GM12878 (cell line): Measurements from ENCODE around the gene USP25. TPM values are rescaled to one million over a fixed set of nuclear protein-coding genes. Genes with fewer than 3 reads are reported as not detected.

ENCODE experiments used
- ATAC-seq: fragments of 200-7000 bp; cut with Tn5 transposase; 3 replicates; pipeline ENCODE4 v1.9.1; 2020; ENCODE audit warnings: mild to moderate bottlenecking, moderate library complexity
- BruUV-seq: library from RNA; stranded (reverse); fragments of 400-500 nt; replicated peaks from 2 replicates; lab custom pipeline; 2021; lab: Mats Ljungman, UMichigan
- CTCF ChIA-PET: fragments of 300-600 bp; sonication (Branson Sonifier 250); formaldehyde crosslinking; extraction: SDS; loops from one replicate; lab custom pipeline; 2021; ENCODE audit warnings: inconsistent platforms; lab: Yijun Ruan, JAX
- POLR2A ChIA-PET: fragments of 350-600 bp; formaldehyde crosslinking; extraction: SDS; loops from one replicate; lab custom pipeline; 2021; ENCODE audit warnings: inconsistent platforms; lab: Charles Lee
- RAD21 ChIA-PET: fragments of 300-600 bp; sonication (Branson Sonifier 250); formaldehyde crosslinking; loops from one replicate; lab custom pipeline; 2023; ENCODE audit warnings: antibody characterized with exemption; ENCODE audit not compliant: unreplicated experiment; lab: Charles Lee
- SMC1A ChIA-PET: fragments of 300-600 bp; sonication (Branson Sonifier 250); formaldehyde crosslinking; loops from one replicate; lab custom pipeline; 2023; ENCODE audit not compliant: unreplicated experiment, uncharacterized antibody; lab: Charles Lee
- DNase-seq: peaks from one replicate; pipeline ENCODE4 v3.0.0-alpha.2; 2011; ENCODE audit warnings: low read depth, low spot score
- FAIRE-seq: peaks from 3 replicates; lab custom pipeline; 2011; peaks lifted over from hg19 to GRCh38; lab: Jason Lieb, UNC
- H2AFZ ChIP-seq: 2 replicates; pipeline ENCODE4 v1.6.0; 2011; ENCODE audit warnings: low read depth, low read length, control low read depth; ENCODE audit not compliant: control insufficient read depth
- H3K27ac ChIP-seq: 2 replicates; pipeline ENCODE4 v1.5.1; 2011; ENCODE audit warnings: control low read depth; ENCODE audit not compliant: control insufficient read depth, insufficient read depth
- H3K27me3 ChIP-seq, 2 experiments: replicated peaks in 1 of 2; 2 replicates each; pipeline versions ENCODE4 v1.6.0 to v1.6.1; 2011; ENCODE audit warnings: low read length in 1 of 2; ENCODE audit not compliant: control insufficient read depth in 2 of 2, insufficient read depth in 2 of 2
- H3K36me3 ChIP-seq, 2 experiments: 2 replicates each; pipeline ENCODE4 v1.5.1; 2011; ENCODE audit warnings: low read length in 1 of 2; ENCODE audit not compliant: control insufficient read depth in 2 of 2, insufficient read depth in 2 of 2
- H3K4me1 ChIP-seq: 2 replicates; pipeline ENCODE4 v1.6.1; 2011; ENCODE audit warnings: mild to moderate bottlenecking, low read length, moderate library complexity, mixed read lengths; ENCODE audit not compliant: control insufficient read depth, insufficient read depth
- H3K4me2 ChIP-seq: 2 replicates; pipeline ENCODE4 v1.6.0; 2011; ENCODE audit warnings: control low read depth; ENCODE audit not compliant: control insufficient read depth, insufficient read depth
- H3K4me3 ChIP-seq: fragments of 200-600 bp; sonication (generic); 2 replicates; pipeline ENCODE4 v1.5.1; 2016
- H3K79me2 ChIP-seq: 2 replicates; pipeline ENCODE4 v1.6.0; 2011; ENCODE audit warnings: low read length; ENCODE audit not compliant: control insufficient read depth, insufficient read depth
- H3K9ac ChIP-seq: 2 replicates; pipeline ENCODE4 v1.8.0; 2011; ENCODE audit warnings: low read length, control low read depth, mixed read lengths; ENCODE audit not compliant: control insufficient read depth, insufficient read depth
- H3K9me3 ChIP-seq: replicated peaks from 3 replicates; pipeline ENCODE4 v1.5.1; 2011; ENCODE audit warnings: mild to moderate bottlenecking, low read length; ENCODE audit not compliant: control insufficient read depth, insufficient read depth
- H4K20me1 ChIP-seq: 2 replicates; pipeline ENCODE4 v1.6.0; 2011; ENCODE audit not compliant: control insufficient read depth, insufficient read depth
- ASH2L ChIP-seq: fragments of 300-600, 200-600 bp; sonication (generic); IDR thresholded peaks from 2 replicates; pipeline ENCODE4 v1.6.1; 2017; ENCODE audit warnings: low read depth, mild to moderate bottlenecking, borderline replicate concordance
- ATF7 ChIP-seq: fragments of 450-650 bp; IDR thresholded peaks from 2 replicates; pipeline ENCODE4 v1.6.1; 2016; ENCODE audit warnings: low read depth, mild to moderate bottlenecking
- BRCA1 ChIP-seq: IDR thresholded peaks from 2 replicates; pipeline ENCODE4 v1.6.1; 2011; ENCODE audit warnings: low read depth, low read length, improper control_type of control experiment
- CBX5 ChIP-seq: sonication (generic); IDR thresholded peaks from 2 replicates; pipeline ENCODE4 v1.6.1; 2016; ENCODE audit warnings: low read depth, moderate library complexity, mild to moderate bottlenecking, inconsistent platforms
- CREB1 ChIP-seq: IDR thresholded peaks from 2 replicates; pipeline ENCODE4 v1.6.1; 2012; ENCODE audit warnings: low read depth, mild to moderate bottlenecking, inconsistent platforms
- EP300 ChIP-seq, 2 experiments: fragments of 150-350 bp in 1 of 2; IDR thresholded peaks; 2 replicates each; pipeline ENCODE4 v1.6.1; 2011 to 2012; ENCODE audit warnings: low read depth in 2 of 2, low read length in 2 of 2, borderline replicate concordance in 1 of 2, improper control_type of control experiment in 1 of 2, inconsistent platforms in 1 of 2; ENCODE audit not compliant: control insufficient read depth in 1 of 2
- GATAD2B ChIP-seq: fragments of 450-650 bp; conservative IDR thresholded peaks from 2 replicates; pipeline ENCODE4 v1.6.1; 2017; ENCODE audit warnings: low read depth, mild to moderate bottlenecking, moderate library complexity
- MTA2 ChIP-seq: fragments of 450-650 bp; IDR thresholded peaks from 2 replicates; pipeline ENCODE4 v1.6.1; 2016; ENCODE audit warnings: low read depth, mild to moderate bottlenecking, moderate library complexity
- NBN ChIP-seq: fragments of 450-650 bp; IDR thresholded peaks from 2 replicates; pipeline ENCODE4 v1.6.1; 2016
- NFIC ChIP-seq: IDR thresholded peaks from 2 replicates; pipeline ENCODE4 v1.6.1; 2012; ENCODE audit warnings: low read depth, mild to moderate bottlenecking, inconsistent platforms, low read length, moderate library complexity
- NR2F1 ChIP-seq: fragments of 450-650 bp; conservative IDR thresholded peaks from 2 replicates; pipeline ENCODE4 v1.6.1; 2017; ENCODE audit warnings: mild to moderate bottlenecking
- WGBS: methylation state at CpG from one replicate; pipeline ENCODE4 v1.1.6; 2016; ENCODE audit warnings: low lambda C conversion rate; ENCODE audit not compliant: insufficient replicate concordance, insufficient coverage; ENCODE audit errors: missing lambda C conversion rate; 5-methylcytosine and 5-hydroxymethylcytosine counted together
- in situ Hi-C: fragments of 300-500 bp; cut with MboI; formaldehyde crosslinking; loops from 9 replicates; pipeline ENCODE4 v1.14.3; 2018; ENCODE audit warnings: mixed read lengths
- intact Hi-C: fragments of 100-400 bp; cut with micrococcal nuclease; formaldehyde crosslinking; loops from one replicate; pipeline ENCODE4 v1.14.2; 2022; ENCODE audit not compliant: unreplicated experiment
- polyA plus RNA-seq, 11 experiments: library from polyadenylated mRNA; depleted of rRNA in 4 of 11; unstranded in 6 of 11; stranded (reverse) in 5 of 11; fragments of >200 nt; fragmentation: Nextera tagmentation in 4 of 11; fragmentation: Illumina TruSeq in 1 of 11; extraction: Ambion mirVana in 4 of 11; extraction: Trizol in 1 of 11; gene quantifications; 1 replicate in 1 of 11; 2 replicates in 10 of 11; pipeline versions ENCODE4 v1.2.1 to v1.2.3, GENCODE V29; 2011 to 2016; ENCODE audit warnings: inconsistent platforms in 2 of 11, missing spikeins in 2 of 11, low read depth in 1 of 11
- total RNA-seq, 4 experiments: library from RNA; depleted of rRNA in 3 of 4; stranded (reverse); fragments of >200 nt in 3 of 4; fragmentation: Illumina TruSeq in 1 of 4; extraction: Trizol in 1 of 4; gene quantifications; 2 replicates each; pipeline versions ENCODE4 v1.2.1 to v1.2.3, GENCODE V29; 2013 to 2021
- TF ChIP-seq, protein P1 (sequence below): fragments of 450-650 bp; IDR thresholded peaks from 2 replicates; pipeline ENCODE4 v1.6.1; 2016; ENCODE audit warnings: mild to moderate bottlenecking

The USP25 gene
- total and polyA plus RNA-seq, 10 of the 15 experiments (the other 5 are each of a cell fraction or from before 2014, with no cell fraction given): 1.5 to 31.3 (median 23.4) TPM

DNA sequence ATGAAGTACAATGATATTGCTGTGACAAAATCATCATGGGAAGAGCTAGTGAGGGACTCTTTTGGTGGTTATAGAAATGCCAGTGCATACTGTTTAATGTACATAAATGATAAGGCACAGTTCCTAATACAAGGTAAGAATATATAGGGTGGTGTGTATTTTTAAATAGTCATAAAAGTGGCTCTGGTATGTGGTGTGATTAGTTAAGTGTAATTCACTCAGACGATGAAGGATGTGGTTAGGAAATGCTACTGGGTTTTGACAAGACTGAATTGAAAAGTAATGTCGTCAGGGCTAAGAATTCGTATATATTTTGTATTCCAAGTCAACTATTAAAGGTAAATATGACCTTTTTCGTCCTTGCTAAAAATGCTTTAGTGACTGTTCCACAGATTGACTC, 101.7 kb downstream of the USP25 start:
- intact Hi-C loops (no loop called here), in situ Hi-C loops (no loop called here)
- Histone ChIP-seq H3K4me2 (no peak overlapping the region), H3K9ac (no peak overlapping the region), H2AFZ (no peak overlapping the region), H3K79me2 (no peaks in the 10 kb centered on the region), H3K4me1 (no peaks in the 10 kb centered on the region), H3K27ac (no peak overlapping the region), H3K4me3 (no peak overlapping the region), H3K9me3 (no peaks in the 10 kb centered on the region), H4K20me1 (no peaks in the 10 kb centered on the region), H3K36me3 (peaks cover 2 to 7% of the 10 kb centered on the region in 2 experiments; a peak in 2 of 4 replicates), H3K27me3 (no peaks in the 10 kb centered on the region)
- POLR2A ChIA-PET: no interaction called here
- RAD21 ChIA-PET: no interaction called here
- no peak for ATAC-seq
- TF ChIP-seq CBX5 (no peak), EP300 (IDR thresholded peaks at IDR 0.05; ENCODE audit: borderline replicate concordance in 1 of 2, control insufficient read depth in 1 of 2, low read depth in 2 of 2, low read length in 2 of 2) (no peak), GATAD2B (no peak), NR2F1 (no peak), NBN (no peak), ASH2L (no peak), NFIC (no peak), BRCA1 (no peak), ATF7 (no peak), CREB1 (no peak), MTA2 (no peak)
- TF ChIP-seq, protein P1, sequence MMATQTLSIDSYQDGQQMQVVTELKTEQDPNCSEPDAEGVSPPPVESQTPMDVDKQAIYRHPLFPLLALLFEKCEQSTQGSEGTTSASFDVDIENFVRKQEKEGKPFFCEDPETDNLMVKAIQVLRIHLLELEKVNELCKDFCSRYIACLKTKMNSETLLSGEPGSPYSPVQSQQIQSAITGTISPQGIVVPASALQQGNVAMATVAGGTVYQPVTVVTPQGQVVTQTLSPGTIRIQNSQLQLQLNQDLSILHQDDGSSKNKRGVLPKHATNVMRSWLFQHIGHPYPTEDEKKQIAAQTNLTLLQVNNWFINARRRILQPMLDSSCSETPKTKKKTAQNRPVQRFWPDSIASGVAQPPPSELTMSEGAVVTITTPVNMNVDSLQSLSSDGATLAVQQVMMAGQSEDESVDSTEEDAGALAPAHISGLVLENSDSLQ: no peak
- SMC1A ChIA-PET: no interaction called here
- DNase-seq: no peak
- CTCF ChIA-PET: no interaction called here
- 100% methylated on average over 4 of the region's 4 CpGs for WGBS
- no peak for FAIRE-seq
- BruUV-seq: no TSS peak
